Gastroesophageal sphincter (tissue), 3 donors: Measurements from ENCODE around the gene C12orf42.

Experiments used
- EP300 ChIP-seq: sonication (generic); formaldehyde crosslinking; IDR thresholded peaks from one replicate; pipeline ENCODE4 v1.6.1; 2017; ENCODE audit warnings: antibody characterized with exemption, mild to moderate bottlenecking
- TF ChIP-seq, protein P1 (sequence below), 4 experiments: fragments of 200-600 bp in 2 of 4; fragments of 450-650 bp in 2 of 4; sonication (generic) in 1 of 4; IDR thresholded peaks; one replicate each; pipeline ENCODE4 v1.5.1; 2017 to 2019; ENCODE audit warnings: antibody characterized with exemption in 4 of 4, mild to moderate bottlenecking in 2 of 4, moderate library complexity in 2 of 4

DNA sequence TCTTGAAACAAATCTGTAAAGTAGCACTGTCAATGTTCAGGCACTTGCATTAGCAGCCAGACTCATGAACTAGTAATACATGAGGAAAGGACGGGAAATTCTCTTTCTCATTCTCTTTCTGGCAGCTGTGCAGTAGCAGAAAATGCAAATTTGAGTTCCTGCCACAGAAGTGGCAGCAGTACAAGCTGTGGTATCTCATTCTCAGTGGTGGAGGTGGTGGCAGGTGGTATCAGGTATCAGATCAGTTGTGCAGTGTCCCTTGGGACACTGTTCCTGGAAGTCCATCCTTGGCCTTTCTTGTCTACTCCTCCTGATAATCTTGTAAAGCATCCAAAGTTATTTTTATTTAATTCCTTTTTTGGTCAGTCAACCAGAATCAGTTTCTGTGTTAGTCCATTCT lies 103.0 kb downstream of the C12orf42 start:
- TF ChIP-seq, protein P1, sequence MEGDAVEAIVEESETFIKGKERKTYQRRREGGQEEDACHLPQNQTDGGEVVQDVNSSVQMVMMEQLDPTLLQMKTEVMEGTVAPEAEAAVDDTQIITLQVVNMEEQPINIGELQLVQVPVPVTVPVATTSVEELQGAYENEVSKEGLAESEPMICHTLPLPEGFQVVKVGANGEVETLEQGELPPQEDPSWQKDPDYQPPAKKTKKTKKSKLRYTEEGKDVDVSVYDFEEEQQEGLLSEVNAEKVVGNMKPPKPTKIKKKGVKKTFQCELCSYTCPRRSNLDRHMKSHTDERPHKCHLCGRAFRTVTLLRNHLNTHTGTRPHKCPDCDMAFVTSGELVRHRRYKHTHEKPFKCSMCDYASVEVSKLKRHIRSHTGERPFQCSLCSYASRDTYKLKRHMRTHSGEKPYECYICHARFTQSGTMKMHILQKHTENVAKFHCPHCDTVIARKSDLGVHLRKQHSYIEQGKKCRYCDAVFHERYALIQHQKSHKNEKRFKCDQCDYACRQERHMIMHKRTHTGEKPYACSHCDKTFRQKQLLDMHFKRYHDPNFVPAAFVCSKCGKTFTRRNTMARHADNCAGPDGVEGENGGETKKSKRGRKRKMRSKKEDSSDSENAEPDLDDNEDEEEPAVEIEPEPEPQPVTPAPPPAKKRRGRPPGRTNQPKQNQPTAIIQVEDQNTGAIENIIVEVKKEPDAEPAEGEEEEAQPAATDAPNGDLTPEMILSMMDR (IDR thresholded peaks at IDR 0.05) = no peak
- TF ChIP-seq EP300 = no peak
